ENCODE data around the gene ITPRID1.

GRCh38 chr7:31583526-31583925 lies 69.6 kb downstream of the ITPRID1 start:
- TF ChIP-seq CTCF (IDR thresholded peaks at IDR 0.05; ENCODE audit: low read depth, low read length, poor library complexity, severe bottlenecking) (no peak), EZH2phosphoT487 (IDR thresholded peaks at IDR 0.05; ENCODE audit: borderline replicate concordance, low read length) (no peak)
